Liver (tissue), 3 donors: ENCODE data around the gene NAA50.

ENCODE experiments used
- CTCF ChIP-seq: fragments of 150-350 bp; IDR thresholded peaks from 2 replicates; pipeline ENCODE4 v1.5.1; 2017; ENCODE audit warnings: improper control_type of control experiment, low read depth, low read length; ENCODE audit not compliant: missing input control
- EGR1 ChIP-seq, 2 donors: IDR thresholded peaks; 2 replicates each; pipeline ENCODE4 v1.6.1; 2016 to 2018; ENCODE audit warnings: antibody characterized with exemption in 2 of 2, low read depth in 2 of 2
- FOXA1 ChIP-seq: IDR thresholded peaks from 2 replicates; pipeline ENCODE4 v1.6.1; 2016; ENCODE audit warnings: antibody characterized with exemption
- GABPA ChIP-seq, 2 donors: IDR thresholded peaks in 1 of 2; conservative IDR thresholded peaks in 1 of 2; 2 replicates each; pipeline ENCODE4 v1.6.1; 2016; ENCODE audit warnings: antibody characterized with exemption in 2 of 2, mild to moderate bottlenecking in 1 of 2, moderate library complexity in 1 of 2
- JUND ChIP-seq, 2 donors: IDR thresholded peaks; 2 replicates each; pipeline ENCODE4 v1.6.1; 2016; ENCODE audit warnings: antibody characterized with exemption in 2 of 2
- MAX ChIP-seq: IDR thresholded peaks from 2 replicates; pipeline ENCODE4 v1.6.1; 2016; ENCODE audit warnings: antibody characterized with exemption
- RAD21 ChIP-seq, 2 donors: IDR thresholded peaks; 2 replicates each; pipeline ENCODE4 v1.6.1; 2016; ENCODE audit warnings: antibody characterized with exemption in 2 of 2, mild to moderate bottlenecking in 2 of 2
- REST ChIP-seq: IDR thresholded peaks from 2 replicates; pipeline ENCODE4 v1.6.1; 2016; ENCODE audit warnings: antibody characterized with exemption, mild to moderate bottlenecking
- RXRA ChIP-seq, 2 donors: IDR thresholded peaks; 2 replicates each; pipeline ENCODE4 v1.6.1; 2017 to 2018; ENCODE audit warnings: antibody characterized with exemption in 2 of 2, mild to moderate bottlenecking in 1 of 2
- TAF1 ChIP-seq: conservative IDR thresholded peaks from 2 replicates; pipeline ENCODE4 v1.6.1; 2016; ENCODE audit warnings: antibody characterized with exemption, mild to moderate bottlenecking
- YY1 ChIP-seq: IDR thresholded peaks from 2 replicates; pipeline ENCODE4 v1.6.1; 2016; ENCODE audit warnings: antibody characterized with exemption, mild to moderate bottlenecking
- ZBTB33 ChIP-seq: IDR thresholded peaks from 2 replicates; pipeline ENCODE4 v1.6.1; 2016; ENCODE audit warnings: antibody characterized with exemption
- donor health status: healthy.
- donor health status: healthy.

GRCh38 chr3:113783463-113783862 is 37.4 kb upstream of the NAA50 start:
- TF ChIP-seq CTCF: no peak
- TF ChIP-seq TAF1: no peak
- TF ChIP-seq JUND (IDR thresholded peaks at IDR 0.05): no peak
- no peak for TF ChIP-seq RAD21 (IDR thresholded peaks at IDR 0.05)
- TF ChIP-seq REST: no peak
- TF ChIP-seq FOXA1: no peak
- no peak for TF ChIP-seq MAX
- no peak for TF ChIP-seq YY1
- TF ChIP-seq EGR1 (IDR thresholded peaks at IDR 0.05; ENCODE audit: low read depth in 2 of 2): no peak
- no peak for TF ChIP-seq RXRA (IDR thresholded peaks at IDR 0.05)
- no peak for TF ChIP-seq GABPA (IDR thresholded peaks at IDR 0.05 in 1 of 2, conservative IDR thresholded peaks at IDR 0.05 in 1 of 2)
- no peak for TF ChIP-seq ZBTB33
